ENCODE data around the gene C20orf144.

GRCh38 chr20:33646191-33646590 is 15.9 kb upstream of the C20orf144 start:
- TF ChIP-seq CTCF (IDR thresholded peaks at IDR 0.05) (no peak), POLR2A (IDR thresholded peaks at IDR 0.05) (no peak)
